GM19397 (cell line): ENCODE data around the gene LAMB4.

Experiments
- ATAC-seq: cut with Tn5 transposase; IDR thresholded peaks from one replicate; pipeline ENCODE4 v1.9.1; 2021; ENCODE audit warnings: mild to moderate bottlenecking, moderate library complexity; ENCODE audit not compliant: unreplicated experiment

The LAMB4 gene

DNA sequence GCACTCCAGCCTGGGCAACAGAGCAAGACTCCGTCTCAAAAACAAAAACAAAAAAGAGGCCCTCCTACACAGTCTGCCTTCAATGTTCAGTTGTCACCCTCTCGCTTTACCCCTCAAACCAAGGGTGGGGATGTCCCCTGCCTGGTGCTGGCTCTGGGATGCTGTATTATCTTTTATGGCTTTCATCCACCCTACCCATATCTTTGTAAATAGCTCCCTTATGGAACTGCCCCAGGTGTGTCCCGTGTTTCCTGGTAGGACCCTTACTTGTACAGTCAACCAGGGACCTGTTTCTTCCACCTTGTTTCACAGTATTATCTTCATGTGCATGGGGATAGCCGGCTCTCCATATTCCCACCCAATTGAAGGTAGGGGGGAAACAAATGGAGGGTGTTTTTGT is 111.5 kb downstream of the LAMB4 start:
- no peak for ATAC-seq

DNA sequence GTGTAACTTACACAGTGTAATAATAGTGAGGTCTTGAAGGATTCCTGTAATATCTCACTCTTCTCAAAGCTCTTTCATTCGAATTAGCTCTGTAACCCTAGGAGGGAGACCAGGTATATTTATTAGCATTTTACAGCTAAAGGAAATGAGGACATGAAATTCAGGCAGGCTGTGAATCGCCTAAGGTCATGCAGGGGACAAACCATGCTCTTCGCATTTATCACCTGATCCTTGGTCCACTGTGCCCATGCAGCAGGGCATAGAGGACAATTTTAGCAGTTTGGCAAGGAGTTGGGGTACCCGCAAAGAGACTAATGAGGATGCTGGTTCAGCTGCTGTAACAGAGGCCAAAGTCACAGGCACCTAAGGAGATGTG is 112.4 kb downstream of the LAMB4 start:
- ATAC-seq: no peak

DNA sequence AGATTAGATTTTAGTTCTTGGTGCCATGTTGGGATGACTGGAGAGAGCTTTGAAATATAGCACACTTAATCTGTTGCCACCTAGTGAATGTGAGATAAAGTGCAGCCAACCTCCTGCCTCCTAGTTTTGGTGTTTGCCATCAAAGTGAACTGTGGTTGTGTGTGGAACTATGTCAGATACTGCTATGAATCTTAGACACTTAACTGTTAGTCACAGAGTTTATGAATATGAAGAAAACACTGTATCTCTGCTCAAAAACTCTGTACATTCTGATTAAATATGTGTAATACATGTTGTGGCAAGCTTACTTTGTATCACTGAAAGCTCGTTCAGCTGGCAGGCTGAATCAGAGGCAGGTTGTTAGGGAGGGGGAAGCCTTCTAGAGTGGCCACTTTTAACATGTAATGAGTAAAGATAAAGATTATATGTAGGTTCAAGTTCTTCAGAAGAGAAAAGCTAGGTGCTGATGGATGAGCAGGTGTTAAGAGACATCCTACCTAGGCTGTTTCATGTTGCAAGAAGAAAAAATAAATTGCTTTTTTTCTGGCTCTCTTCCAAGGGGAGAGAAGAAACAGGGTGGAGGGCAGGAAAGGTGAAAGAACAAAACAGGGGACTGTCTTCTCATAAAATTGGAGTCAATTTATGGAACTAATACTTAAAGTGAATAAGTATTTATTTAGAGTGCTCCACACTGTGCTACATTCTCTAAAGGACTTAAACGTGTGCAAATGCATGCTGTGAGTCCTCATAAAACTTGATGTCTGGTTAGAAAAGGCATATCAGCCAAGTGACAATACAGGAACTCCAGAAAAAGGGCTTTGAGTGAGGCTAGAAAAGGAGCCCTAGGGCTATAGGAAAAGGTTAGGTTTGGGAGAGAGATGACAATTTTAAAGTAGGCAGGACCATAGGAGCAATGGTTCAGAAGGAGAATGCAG is 113.1 kb downstream of the LAMB4 start:
- ATAC-seq: no peak

DNA sequence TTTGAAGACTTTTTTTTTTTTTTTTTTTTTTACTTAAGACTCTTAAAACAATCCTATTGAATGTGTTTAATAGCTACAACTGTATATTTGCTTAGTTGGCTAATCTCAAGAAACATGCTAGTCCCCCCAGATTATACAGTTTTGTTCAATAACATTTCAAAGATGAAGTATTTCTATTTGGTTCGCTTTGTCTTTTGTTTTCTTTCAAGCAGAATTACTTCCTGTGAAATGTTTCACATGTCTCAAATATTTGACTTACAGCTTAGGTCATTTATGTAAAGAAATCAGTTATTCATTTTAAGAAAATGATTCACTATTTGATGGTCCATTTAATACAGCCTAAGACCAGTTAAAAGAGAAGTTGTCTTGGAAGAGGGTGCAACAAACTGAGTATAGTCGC is 114.4 kb downstream of the LAMB4 start:
- no peak for ATAC-seq

DNA sequence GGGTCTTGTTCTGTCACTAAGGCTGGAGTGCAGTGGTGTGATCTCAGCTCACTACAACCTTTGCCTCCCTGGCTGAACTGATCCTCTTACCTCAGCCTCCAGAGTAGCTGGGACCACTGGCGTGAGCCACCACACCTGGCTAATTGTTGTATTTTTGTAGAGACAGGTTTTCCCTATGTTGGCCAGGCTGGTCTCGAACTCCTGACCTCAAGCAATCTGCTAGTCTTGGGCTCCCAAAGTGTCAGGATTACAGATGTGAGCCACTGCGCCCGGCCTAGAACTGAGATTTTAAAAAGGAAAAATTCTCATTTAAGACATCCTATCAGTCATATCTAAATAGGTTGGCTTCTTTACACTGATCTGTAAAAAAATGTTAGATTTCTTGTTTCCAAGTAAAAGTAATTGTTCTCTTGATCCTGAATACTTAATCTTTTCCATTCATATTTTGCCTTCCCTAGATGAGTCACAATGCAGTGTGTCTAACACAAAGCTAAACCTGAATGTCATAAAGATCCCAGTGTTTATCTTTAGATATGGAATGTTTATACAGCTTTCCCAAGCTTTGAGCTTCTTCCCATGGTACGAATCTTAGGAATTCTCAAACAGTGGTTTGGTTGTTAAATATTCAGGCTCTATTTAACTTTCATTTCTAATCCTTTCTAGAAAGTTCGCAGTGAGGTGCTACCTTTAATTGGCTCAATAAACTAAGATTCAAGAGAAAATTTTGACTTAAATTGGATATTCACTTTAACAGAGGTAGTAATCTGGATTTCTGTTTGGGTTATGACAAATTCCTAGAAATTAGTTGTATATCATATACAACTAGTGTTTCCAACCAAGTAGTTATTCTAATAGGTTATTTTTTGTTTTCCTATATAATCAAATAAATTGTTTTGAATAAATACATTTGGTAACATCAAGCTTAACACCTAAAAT is 115.1 kb downstream of the LAMB4 start:
- ATAC-seq: no peak

DNA sequence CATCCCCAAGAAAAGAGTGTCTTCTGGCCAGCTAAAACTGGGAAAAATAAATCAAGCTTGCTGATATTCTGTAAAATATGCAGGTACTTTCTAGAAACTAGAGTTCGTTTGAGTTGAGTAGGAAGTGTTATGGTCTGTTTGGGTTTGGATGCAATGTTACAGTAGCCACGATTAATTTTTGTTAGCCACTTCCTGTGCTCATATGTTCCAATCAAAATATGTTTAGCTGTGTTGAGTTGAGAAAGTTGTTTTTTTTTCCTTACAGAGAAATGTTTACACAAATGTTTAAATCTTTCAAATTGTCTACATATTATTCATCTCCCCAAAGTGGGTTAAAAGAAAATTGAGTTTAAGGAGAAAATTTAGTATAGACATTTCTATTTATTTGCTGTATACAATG is 115.9 kb downstream of the LAMB4 start:
- ATAC-seq: no peak

DNA sequence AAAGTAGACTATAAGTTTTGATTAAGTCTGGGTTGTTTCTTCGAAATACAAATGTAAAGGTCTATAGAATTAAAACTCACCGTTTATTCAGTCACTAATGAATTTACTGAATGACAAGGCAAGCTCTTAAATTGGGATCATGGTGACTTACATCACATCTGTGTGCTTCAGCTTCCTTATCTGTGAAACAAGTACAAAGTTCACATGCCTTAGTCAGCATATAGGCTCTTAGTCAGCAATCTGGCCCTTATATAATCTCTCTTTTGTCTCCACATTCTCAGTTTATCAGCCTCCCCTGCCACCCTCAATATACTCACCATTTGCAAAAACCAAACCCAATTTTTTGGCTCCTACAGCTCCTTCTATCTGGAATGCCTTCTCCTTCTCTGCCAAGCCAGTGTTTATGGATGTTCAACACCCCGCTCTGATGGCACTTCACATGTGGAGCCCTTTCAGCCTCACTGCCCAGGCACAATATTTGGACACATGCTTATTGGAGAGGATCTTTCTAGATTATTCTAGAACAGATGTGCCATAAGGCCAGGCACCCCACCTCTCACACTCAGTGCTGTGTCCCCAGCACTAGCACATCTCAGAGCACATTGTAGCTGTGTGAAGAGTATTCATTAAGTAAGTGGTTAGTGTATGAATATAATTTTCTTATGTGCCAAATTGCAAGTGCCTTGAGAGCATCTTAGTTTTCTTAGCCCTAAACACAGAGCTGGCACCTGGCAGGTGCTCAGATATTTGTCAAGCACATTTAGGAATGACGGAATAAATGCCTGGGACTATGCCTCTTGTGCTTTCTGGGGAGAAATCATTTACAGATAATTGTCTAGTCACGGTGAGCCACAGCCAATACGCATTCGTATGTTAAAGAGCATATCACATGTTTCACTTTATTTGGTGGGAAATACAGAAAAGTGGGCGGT is 117.4 kb downstream of the LAMB4 start:
- ATAC-seq: no peak

DNA sequence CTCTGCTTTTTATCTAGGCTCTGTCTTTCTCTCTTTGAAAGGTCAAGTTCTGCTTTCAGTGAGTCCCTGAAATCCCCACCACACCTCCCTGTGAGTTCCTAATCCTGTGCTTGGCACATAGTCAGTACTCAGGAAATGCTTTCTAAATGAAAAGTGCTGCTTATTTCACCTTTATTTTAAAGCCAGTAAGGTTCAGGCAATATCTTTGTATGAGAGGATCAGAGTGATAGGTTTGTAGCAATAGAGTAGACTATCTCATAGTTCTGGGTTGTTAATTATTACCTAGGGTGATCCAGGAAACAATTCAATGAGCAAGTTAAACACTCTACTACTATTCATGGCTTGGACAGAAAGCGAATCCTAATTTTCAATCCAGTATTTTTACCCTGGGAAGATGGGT is 119.8 kb downstream of the LAMB4 start:
- no peak for ATAC-seq

DNA sequence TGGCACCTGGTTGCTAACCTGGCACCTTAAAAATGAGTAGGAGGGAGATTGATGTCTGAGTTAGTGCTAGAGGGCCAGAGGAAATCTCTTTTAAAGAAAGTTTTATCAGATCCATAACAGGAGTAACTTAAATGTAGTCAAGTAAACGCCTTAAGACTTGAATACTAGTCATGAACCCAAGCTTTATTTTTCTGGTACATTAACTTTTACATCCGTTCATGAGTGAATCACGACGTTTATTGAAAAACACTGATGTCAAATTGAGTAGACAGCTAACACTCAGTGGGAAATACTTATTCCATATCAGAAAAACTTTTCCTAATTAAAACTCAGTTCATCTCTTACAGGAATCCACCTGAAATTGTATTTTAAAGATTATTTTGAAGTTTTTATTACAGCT is 120.3 kb downstream of the LAMB4 start:
- no peak for ATAC-seq

DNA sequence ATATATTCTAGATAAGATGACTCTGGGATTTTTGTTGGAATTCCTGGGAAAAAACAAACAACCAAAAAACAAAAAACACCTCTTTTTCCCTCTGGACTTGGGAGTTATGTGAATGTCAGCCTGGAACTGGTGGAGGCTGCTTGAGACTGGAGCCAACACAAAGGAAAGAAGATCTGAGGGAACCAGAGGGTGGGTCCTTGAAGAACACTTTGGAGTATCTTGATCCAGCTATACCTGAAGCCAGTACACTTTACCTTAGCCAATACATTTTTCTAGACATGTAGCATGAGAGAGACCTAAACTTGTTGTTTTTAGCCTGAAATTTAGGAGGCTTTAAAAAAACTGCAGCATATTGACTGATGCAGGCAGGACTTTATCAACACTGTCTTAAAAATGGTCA is 121.3 kb downstream of the LAMB4 start:
- ATAC-seq: no peak

DNA sequence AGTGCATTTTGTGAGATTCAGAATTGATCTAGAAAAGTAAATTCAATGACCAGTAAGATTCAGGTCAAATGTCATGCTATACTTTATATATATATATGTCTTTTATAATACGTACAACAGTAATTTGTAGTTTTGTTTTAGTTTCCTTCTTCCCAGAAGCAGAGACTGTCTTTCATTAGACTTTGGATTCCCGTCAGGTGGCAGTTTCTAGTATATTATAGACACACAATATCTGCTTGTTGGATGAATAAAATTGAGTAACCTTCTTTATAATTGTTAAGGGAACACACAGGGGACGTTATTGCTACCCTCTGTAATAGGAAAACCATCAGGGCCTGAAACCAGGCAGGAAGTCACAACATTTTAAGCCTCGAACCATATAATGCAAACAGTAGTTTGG is 121.9 kb downstream of the LAMB4 start:
- no peak for ATAC-seq

DNA sequence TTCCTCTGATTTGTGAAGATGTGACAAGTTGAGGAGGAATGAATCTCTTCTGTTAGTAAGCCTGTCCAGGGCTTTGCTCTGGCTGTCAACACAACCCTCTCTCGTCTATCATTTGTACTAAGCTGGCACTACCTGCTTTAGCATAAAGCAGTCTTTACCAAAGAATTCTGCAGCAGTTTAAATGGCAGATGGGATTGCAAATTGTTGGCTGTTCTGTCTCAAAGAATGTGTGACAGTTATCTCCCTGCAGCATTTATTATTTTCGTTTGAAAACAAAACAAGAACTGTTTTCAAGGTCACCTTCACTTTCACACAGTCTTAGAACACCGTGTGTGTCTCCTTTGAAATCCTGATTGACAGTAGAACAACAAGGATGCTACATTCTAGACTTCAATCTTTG is 122.4 kb downstream of the LAMB4 start:
- no peak for ATAC-seq

DNA sequence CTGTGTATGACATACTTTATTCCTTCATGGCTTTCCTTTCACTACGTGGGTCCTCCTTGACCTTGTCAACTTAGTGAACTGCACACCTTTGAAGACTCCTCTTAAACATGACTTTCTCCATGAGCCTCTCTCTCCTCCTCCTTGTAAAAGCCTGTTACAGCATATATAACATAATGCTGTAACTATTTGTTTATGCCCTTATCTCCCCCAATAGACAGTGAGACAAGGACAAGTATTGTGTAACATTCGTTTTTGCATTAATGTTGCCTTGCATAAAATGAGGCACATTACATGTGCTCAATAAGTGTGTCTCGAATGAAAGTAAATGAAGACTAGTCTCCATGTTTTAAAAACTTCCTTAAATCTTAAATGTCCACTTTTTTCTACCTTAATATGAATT is 122.9 kb downstream of the LAMB4 start:
- ATAC-seq: no peak

DNA sequence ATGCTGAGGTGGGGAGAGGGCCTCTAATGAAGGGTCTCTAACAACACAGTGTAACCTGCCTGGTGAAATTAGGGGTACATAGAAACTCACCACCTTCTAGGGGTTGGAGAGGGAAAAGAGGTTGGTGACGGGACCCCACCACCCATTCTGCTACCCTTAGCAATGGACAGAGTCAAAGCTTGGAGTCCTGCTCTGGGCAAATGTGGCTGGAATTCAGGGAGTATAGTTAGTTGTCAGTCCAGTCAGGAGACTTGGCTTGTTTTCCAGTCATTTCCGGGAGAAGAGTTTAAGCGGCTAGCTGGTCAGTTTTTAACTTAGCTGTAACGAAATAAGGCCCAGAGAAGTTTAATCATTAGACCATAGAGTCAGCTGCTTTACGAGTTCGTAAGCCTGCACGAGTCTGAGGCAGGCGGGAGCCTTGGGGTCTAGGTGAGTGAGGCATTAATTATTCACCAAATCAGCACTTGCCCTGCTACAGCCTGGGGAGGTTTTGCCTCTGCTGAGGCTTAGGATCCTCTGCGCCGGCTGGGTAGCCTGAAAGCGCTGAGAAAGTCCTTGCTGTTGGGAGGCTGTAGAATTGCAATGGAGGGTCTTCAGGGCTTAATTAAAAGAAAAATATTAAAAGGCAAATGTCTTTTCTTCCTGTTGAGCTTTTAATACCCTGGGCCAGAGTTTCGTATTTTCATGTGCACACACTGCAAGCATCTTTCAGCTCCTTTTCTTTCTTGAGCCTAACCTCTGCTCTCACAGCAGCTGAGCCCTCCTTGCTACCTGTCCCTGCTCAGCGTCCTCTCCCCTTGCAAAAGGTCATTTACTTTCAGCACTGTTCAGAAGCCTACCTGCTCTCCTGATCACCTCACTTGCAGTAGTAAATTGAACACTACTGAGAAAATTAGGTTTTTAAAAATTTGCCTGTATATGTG is 125.7 kb downstream of the LAMB4 start:
- no peak for ATAC-seq

DNA sequence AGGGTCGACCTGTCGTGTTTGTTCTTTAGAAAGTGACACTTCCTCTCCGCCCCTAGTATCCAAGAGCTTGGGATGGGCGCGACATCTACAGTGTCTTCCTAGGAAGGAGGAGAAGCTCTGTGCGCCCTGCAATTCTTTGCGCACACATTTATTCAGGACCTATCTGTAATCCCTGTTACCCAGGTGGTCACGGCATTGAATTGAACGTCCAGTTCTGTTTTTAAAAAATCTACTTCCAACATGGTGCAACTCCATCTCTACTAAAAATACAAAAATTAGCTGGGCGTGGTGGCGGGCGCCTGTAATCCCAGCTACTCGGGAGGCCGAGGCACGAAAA is 126.6 kb downstream of the LAMB4 start:
- no peak for ATAC-seq

DNA sequence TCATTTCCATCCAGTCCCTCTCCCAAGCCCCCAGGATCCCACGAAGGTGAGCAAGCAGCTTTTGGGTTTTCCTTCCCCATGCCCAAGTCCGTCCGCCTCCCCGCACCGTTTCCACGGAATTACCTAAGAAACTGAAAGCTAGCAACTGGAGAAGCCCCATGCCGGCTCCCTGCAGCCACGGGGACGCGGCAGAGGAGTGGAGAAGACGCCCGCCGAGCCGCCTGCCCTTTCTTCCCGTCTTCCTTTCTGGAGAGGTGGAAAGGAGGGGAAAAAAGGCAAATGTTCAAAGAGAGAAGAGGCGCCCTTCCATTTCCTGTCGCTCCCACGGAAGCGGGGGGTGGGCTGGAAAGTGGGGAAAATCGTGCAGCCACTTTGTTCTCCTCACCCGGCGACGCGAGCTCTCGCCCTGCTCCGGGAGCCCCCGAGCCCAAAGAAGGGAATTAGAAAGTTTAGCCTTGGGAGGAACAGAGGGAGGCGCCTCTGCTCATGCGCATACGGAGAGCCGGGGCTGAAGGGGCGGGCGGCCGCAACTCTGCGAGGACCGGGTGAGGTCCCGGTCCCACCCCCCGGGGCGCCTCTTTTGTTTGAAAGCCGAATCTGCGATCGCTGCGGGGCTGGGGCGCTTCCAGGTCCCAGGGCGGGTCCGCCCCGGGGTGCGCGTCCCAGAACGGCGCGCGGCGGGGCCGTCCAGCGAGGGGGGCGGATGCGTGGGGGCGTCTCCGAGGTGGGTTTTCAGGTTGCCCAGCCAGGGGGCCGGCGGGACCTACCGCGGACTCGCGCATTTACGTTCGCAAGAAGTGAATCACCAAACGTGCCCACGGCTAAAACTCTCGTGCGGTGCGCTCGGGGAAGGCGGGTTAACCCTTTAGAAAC is 127.2 kb downstream of the LAMB4 start, which contains the start of gene LAMB1:
LAMB1 (minus strand) TSS at position 436 of the 873 bp plus-strand sequence; CDS start at position 160, 276 bp downstream.
- ATAC-seq: no peak

DNA sequence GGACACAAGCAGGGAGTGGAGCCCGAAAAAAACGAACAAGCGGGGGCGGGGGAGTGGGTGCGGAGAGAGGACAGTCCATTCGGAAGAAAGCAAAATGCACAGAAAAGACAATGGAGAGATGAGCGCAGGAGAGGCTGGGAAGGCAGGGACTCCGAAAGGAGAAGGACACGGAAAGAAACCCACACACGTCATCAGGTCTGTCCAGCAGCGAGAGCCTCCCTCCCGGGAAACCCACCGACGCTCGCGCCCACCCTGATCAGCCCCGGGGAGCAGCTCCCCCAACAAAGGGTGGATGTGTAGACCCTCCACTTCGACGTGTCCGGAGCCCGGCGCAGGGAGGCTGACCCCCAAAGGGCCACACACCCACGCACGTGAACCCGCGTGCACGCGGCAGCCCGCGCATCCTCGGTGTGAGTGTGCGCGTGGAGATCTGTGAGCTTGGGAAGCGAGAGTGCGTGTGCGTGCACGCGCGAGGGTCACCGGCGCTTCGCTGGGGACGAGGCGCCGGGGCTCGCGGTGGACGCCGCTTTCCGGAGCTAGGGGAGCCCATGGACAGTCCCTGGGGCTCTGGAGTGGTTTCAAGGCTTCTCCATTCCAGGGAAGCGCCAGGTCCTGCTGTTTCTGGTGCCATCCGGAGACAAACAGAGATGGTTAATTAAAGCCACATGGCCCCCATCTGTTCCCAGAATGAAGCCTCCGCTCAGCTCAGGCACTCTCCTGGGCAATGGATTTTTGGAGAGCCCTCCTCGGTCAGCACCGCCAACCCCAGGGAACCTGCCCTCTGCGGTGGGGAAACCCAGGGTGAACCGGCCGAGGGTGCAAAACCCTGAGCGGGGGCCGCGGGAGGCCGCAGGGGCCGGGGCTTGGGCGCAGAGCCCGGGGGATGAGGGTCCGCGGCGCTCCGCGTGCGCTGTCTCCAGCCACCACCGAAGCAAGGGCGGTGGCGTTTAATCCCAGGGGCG is 128.1 kb downstream of the LAMB4 start:
- no peak for ATAC-seq
